HG02763 (cell line): Measurements from ENCODE around the gene ISL2.

ENCODE experiments used
- ATAC-seq: cut with Tn5 transposase; IDR thresholded peaks from one replicate; pipeline ENCODE4 v1.9.1; 2021; ENCODE audit warnings: mild to moderate bottlenecking, moderate library complexity; ENCODE audit not compliant: unreplicated experiment

ISL2 gene

GRCh38 chr15:76341366-76342057 is 4.9 kb downstream of the ISL2 start:
- no peak for ATAC-seq

- ATAC-seq = no peak
These were observed 5.4 kb downstream of the ISL2 start for GRCh38 chr15:76342058-76342381.

- no peak for ATAC-seq
These were observed 6.0 kb downstream of the ISL2 start for GRCh38 chr15:76342382-76343201.

- no peak for ATAC-seq
These were observed 6.9 kb downstream of the ISL2 start for GRCh38 chr15:76343313-76343996.

GRCh38 chr15:76344893-76345582 is 8.5 kb downstream of the ISL2 start:
- ATAC-seq = no peak

DNA sequence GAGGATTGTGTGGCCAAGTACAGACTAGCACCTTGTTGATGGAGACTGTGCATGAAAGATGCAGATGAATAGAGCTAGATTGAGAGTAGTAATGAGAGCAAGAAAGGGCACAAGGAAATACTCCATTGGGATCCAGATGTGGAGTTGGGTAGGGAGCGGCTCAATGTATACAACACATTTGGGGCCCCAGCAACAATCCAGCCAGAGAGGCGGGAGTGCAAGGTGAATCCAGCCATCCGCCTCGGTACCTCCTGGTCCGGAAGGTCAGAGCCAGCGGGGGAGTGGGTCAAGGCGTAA is 9.0 kb downstream of the ISL2 start:
- ATAC-seq = no peak

DNA sequence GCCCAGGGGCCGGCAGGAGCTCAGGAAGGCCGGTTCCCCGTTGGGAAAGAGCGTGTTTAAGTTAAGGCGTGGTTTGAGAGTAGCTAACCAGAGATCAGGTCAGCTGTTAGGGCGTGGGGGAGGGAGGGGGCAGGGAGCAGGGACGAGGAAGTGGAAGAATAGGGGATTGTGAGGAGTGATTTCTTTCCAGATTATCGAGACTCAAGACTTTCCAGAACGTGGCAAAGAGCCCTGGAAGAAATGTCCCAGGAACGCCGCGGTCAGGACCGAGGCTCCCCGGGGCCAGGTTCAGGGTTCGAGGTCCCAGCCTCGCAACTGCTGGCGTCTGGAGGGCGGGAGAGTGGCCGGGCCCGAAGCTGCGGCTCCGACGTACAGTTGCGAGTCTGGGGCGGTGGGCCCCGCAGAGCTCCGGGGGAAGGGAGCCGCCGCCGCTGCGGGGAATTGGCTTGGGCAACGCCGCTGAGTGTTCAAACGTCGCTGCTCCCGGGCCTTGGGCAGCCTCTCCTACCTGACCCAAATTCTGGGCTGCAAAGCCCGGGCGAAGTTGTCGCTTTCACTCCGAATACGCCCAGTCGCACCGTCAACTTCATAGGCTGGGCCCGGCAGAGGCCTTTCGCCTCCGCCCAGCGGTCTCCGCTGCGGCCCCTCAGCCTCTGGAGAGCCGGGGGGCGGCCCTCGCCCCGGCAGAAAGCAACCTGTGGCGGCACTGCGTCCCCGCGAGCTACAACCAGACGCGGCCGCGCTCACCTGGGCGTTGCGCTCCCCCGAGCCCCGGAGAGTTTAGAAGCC is 9.5 kb downstream of the ISL2 start:
- ATAC-seq = no peak

DNA sequence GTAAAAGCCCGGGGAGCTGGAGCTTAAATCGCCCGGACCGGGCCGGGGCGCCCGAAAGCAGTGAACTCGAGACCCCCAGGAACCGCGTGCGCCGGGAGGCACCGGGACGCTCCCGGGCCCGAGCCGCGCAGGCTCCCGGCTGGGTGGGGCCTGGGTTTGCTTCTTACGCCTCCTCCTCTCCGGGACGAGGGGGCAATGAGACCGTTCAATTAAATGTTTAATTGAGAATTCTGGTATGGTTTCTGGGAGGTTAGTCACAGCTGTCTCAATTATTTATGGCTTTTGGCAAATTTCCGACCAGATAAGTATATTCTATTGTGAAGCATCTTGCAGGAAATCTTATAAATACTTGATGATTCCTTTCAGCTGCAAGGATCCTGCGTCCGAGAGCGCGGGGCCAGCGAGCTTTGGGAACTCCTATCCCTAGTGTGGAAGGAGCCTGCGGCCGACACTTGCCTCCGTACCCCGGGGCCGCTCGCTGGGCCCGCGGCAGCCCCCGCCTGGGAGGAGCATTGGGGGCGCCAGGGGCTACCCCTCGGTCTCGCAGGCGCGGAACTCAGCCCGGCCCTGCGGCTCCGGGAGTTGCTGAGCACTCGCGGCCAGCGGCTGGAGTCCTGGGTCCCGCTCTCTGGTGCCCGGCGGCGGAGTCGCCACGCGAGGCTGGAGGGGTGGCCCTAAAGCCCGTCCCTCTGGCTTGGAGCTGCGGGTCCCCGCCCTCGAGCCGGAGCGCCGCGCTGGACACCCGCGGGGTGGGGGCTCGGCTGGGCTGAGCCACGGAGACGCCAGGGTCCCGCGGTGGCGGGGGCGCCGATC is 10.3 kb downstream of the ISL2 start:
- no peak for ATAC-seq

GRCh38 chr15:76347482-76348055 is 11.0 kb downstream of the ISL2 start:
- no peak for ATAC-seq

- ATAC-seq = no peak
These were observed 12.9 kb downstream of the ISL2 start for GRCh38 chr15:76349301-76350070.

DNA sequence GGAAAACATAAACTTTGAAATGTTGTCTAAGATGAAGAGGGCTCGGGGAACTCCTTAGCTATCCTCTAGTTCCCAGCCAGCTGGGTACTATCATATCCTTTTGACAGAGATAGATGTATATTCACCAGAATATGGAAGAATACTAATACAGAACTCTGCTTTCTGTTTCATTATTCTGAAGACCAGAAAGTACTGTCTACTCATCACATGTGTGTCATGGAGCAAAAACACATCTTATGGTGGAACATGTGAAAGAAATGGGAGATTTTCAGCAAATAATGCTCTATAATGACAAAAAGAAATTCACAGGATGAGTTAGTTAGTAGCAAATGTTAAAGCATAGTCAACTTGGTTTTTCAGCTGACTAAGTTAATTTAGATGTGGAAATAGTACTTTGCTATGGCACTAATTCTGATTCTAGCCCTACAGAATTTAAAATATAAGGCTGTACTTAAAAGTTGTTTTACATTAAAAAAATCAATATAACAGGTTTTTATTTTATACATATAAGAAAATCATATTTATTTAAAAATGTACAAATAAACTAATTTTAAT is 16.5 kb downstream of the ISL2 start:
- ATAC-seq = no peak

- ATAC-seq = no peak
These were observed 17.3 kb downstream of the ISL2 start for GRCh38 chr15:76353903-76354302.

DNA sequence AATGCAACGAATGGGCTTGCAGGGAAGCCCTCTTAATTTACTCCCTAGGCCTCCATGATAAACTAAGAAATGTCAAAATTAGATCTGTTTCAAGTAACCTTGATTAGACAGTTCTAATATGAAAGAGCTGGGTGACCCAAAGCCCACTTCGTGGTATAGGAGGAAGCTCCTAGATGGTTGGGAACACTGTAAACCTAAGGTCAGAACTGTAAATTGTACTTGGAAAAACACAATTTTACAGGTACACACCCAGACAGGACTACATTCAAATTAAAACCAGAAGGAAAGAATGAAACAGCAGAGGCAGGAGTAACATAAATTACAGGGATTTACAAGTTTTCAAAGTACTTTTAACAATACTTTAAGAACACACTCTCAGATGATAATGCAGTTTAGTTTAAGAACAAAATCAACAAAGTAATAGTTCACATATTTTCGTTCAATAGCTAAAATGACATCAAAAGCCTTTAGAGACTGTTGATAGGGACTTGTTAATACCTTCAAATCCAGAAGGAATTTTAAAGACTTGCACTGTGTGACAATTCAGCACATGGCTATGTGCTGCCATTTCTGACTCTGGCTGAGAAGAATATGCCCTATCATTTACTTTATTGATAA is 18.4 kb downstream of the ISL2 start:
- ATAC-seq = no peak

GRCh38 chr15:76358453-76358852 is 21.9 kb downstream of the ISL2 start:
- no peak for ATAC-seq

GRCh38 chr15:76359152-76359551 is 22.6 kb downstream of the ISL2 start:
- no peak for ATAC-seq

DNA sequence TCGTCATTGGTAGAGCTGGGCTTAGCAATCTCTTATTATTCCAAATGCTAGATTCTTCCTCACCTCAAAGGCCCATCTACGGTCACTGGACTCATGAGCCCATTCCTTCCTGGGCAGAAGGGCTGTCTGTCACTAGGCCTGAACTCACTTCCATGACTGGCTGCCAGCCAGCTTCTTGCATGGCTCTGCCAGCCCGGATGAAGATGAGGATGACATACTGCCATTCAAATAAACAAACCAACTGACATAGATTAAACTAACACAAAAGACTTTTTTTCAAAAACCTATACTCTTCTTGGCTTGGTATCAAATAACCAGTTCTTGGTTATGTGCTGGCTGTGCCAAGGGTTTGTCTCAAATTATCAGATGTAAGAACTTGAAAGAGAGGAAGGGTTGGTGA is 23.8 kb downstream of the ISL2 start:
- no peak for ATAC-seq

DNA sequence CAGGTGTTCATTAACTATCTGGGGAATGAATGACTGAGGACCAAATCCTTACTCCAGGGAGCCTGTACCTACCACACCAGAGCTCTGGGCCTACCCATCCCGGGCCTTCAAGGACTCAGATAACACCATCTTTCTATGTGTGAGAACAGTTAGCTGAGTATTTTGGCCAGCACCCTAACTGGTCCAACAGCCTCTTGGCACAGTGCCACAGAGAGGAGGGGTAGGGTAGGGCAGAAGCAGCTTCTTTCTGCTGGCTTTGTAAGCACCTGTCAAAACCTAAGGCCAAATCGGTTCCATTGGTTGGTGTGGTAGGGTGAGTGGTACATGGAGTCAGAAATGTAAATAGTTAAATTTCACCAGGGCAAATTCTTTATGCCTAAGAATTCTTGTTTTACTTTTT is 26.7 kb downstream of the ISL2 start:
- no peak for ATAC-seq

GRCh38 chr15:76366714-76367113 is 30.1 kb downstream of the ISL2 start:
- ATAC-seq = no peak
